Mesenchymal stem cell (in vitro differentiated cells and primary cell): ENCODE results near the gene MRPL55.

ENCODE experiments used
- DNase-seq: peaks from one replicate; pipeline ENCODE4 v3.0.0-alpha.2; 2013
- H2AFZ ChIP-seq: one replicate; pipeline ENCODE4 v1.6.1; 2013; ENCODE audit warnings: low read depth, mild to moderate bottlenecking, control low read depth, inconsistent platforms, low read length, moderate library complexity
- H2AK5ac ChIP-seq: 2 replicates; pipeline ENCODE4 v1.6.1; 2013; ENCODE audit warnings: low read length, moderate library complexity, mild to moderate bottlenecking, inconsistent platforms; ENCODE audit not compliant: severe bottlenecking
- H2BK120ac ChIP-seq: one replicate; pipeline ENCODE4 v1.6.1; 2013; ENCODE audit warnings: low read depth, mild to moderate bottlenecking, inconsistent platforms, low read length, moderate library complexity
- H2BK12ac ChIP-seq, 2 experiments: one replicate each; pipeline ENCODE4 v1.6.1; 2013; ENCODE audit warnings: inconsistent platforms in 2 of 2, low read length in 2 of 2, mild to moderate bottlenecking in 2 of 2, moderate library complexity in 2 of 2, control low read depth in 1 of 2
- H2BK15ac ChIP-seq: one replicate; pipeline ENCODE4 v1.6.1; 2013; ENCODE audit warnings: mild to moderate bottlenecking, low read depth, inconsistent platforms; ENCODE audit not compliant: poor library complexity, severe bottlenecking
- H2BK5ac ChIP-seq: 2 replicates; pipeline ENCODE4 v1.6.1; 2013; ENCODE audit warnings: low read depth, mild to moderate bottlenecking, low read length, control low read depth, inconsistent platforms; ENCODE audit not compliant: poor library complexity, severe bottlenecking
- H3K14ac ChIP-seq, 2 experiments: one replicate each; pipeline ENCODE4 v1.6.1; 2013; ENCODE audit warnings: inconsistent platforms in 2 of 2, low read length in 2 of 2, control low read depth in 1 of 2, mild to moderate bottlenecking in 1 of 2, moderate library complexity in 1 of 2
- H3K18ac ChIP-seq, 2 experiments: one replicate each; pipeline ENCODE4 v1.6.1; 2013; ENCODE audit warnings: inconsistent platforms in 2 of 2, low read length in 2 of 2, control low read depth in 1 of 2, low read depth in 1 of 2, mild to moderate bottlenecking in 1 of 2
- H3K23ac ChIP-seq, 2 experiments: one replicate each; pipeline ENCODE4 v1.6.1; 2013; ENCODE audit warnings: inconsistent platforms in 2 of 2, low read length in 2 of 2, mild to moderate bottlenecking in 2 of 2, moderate library complexity in 2 of 2, control low read depth in 1 of 2
- H3K27ac ChIP-seq: 2 replicates; pipeline ENCODE4 v1.5.1; 2013; ENCODE audit warnings: mild to moderate bottlenecking, moderate library complexity, low read length, control low read depth, inconsistent platforms; ENCODE audit not compliant: poor library complexity, severe bottlenecking
- H3K27me3 ChIP-seq, 2 experiments: 2 replicates each; pipeline versions ENCODE4 v1.6.1 to v1.7.0; 2013; ENCODE audit warnings: low read length in 2 of 2, mild to moderate bottlenecking in 2 of 2, moderate library complexity in 2 of 2, control low read depth in 1 of 2, inconsistent platforms in 1 of 2; ENCODE audit not compliant: control insufficient read depth in 1 of 2, insufficient read depth in 1 of 2
- H3K36me3 ChIP-seq, 2 experiments: 2 replicates each; pipeline versions ENCODE4 v1.6.1 to v1.7.0; 2013; ENCODE audit warnings: low read length in 2 of 2, control low read depth in 1 of 2, inconsistent platforms in 1 of 2, low read depth in 1 of 2, mild to moderate bottlenecking in 1 of 2; ENCODE audit not compliant: insufficient read depth in 2 of 2, control insufficient read depth in 1 of 2
- H3K4ac ChIP-seq, 2 experiments: one replicate each; pipeline ENCODE4 v1.6.1; 2013; ENCODE audit warnings: inconsistent platforms in 2 of 2, low read length in 2 of 2, mild to moderate bottlenecking in 2 of 2, moderate library complexity in 2 of 2, control low read depth in 1 of 2, low read depth in 1 of 2
- H3K4me1 ChIP-seq: 2 replicates; pipeline ENCODE4 v1.6.1; 2013; ENCODE audit warnings: low read depth, low read length, control low read depth; ENCODE audit not compliant: control insufficient read depth, insufficient read depth
- H3K4me2 ChIP-seq: 2 replicates; pipeline ENCODE4 v1.6.1; 2013; ENCODE audit warnings: low read length, mild to moderate bottlenecking, inconsistent platforms; ENCODE audit not compliant: poor library complexity, severe bottlenecking
- H3K4me3 ChIP-seq, 2 experiments: 2 replicates each; pipeline versions ENCODE4 v1.5.1 to v1.7.0; 2013; ENCODE audit warnings: low read length in 2 of 2, mild to moderate bottlenecking in 2 of 2, control low read depth in 1 of 2, low read depth in 1 of 2; ENCODE audit not compliant: insufficient read depth in 1 of 2
- H3K79me1 ChIP-seq: replicated peaks from 2 replicates; pipeline ENCODE4 v1.6.1; 2013; ENCODE audit warnings: mild to moderate bottlenecking, control low read depth, low read length, inconsistent platforms; ENCODE audit not compliant: poor library complexity, severe bottlenecking
- H3K9ac ChIP-seq: 2 replicates; pipeline ENCODE4 v1.7.0; 2013; ENCODE audit warnings: mild to moderate bottlenecking, low read length, moderate library complexity
- H3K9me3 ChIP-seq: 2 replicates; pipeline ENCODE4 v1.7.0; 2013; ENCODE audit warnings: mild to moderate bottlenecking, low read length; ENCODE audit not compliant: control insufficient read depth
- H4K8ac ChIP-seq: one replicate; pipeline ENCODE4 v1.6.1; 2013; ENCODE audit warnings: inconsistent platforms, mild to moderate bottlenecking, low read length, moderate library complexity
- H4K91ac ChIP-seq: one replicate; pipeline ENCODE4 v1.6.1; 2013; ENCODE audit warnings: mild to moderate bottlenecking, low read length, inconsistent platforms
- WGBS: methylation state at CpG from one replicate; pipeline ENCODE4 v1.1.7; 2013; ENCODE audit warnings: mixed read lengths; 5-methylcytosine and 5-hydroxymethylcytosine counted together

Gene MRPL55

GRCh38 chr1:228100822-228101613, 8.1 kb downstream of the MRPL55 start:
- Histone ChIP-seq H2BK120ac (no peak overlapping the region), H2BK15ac (no peak overlapping the region), H2AK5ac (no peak overlapping the region), H3K4me3 (peak overlapping the region in 1 of 2 experiments; percentile 92), H4K91ac (no peak overlapping the region), H2AFZ (no peak overlapping the region), H3K79me1 (peaks cover 9% of the 10 kb centered on the region), H3K18ac (no peak overlapping the region), H3K36me3 (peaks cover 61 to 70% of the 10 kb centered on the region in 2 experiments), H3K14ac (no peak overlapping the region), H3K23ac (no peak overlapping the region), H3K4me1 (peaks cover 25% of the 10 kb centered on the region), H3K9me3 (no peaks in the 10 kb centered on the region), H2BK5ac (no peak overlapping the region), H3K4me2 (no peak overlapping the region), H3K27ac (no peak overlapping the region), H3K4ac (no peak overlapping the region), H2BK12ac (no peak overlapping the region), H3K27me3 (no peaks in the 10 kb centered on the region), H4K8ac (no peak overlapping the region), H3K9ac (peak overlapping the region; percentile 86)
- 94% methylated on average over 12 of the region's 12 CpGs for WGBS
- DNase-seq, result no peak

- H2BK5ac ChIP-seq, result no peak overlapping the region
- H4K91ac ChIP-seq, result no peak overlapping the region
- H2BK15ac ChIP-seq, result no peak overlapping the region
- peaks cover 67 to 71% of the 10 kb centered on the region in 2 experiments for H3K36me3 ChIP-seq
- no peak overlapping the region for H3K14ac ChIP-seq
- no peak overlapping the region for H2BK120ac ChIP-seq
- peaks cover 5% of the 10 kb centered on the region for H3K79me1 ChIP-seq
- H3K23ac ChIP-seq, result no peak overlapping the region
- no peak overlapping the region for H2AFZ ChIP-seq
- H3K18ac ChIP-seq, result no peak overlapping the region
- no peak overlapping the region for H2BK12ac ChIP-seq
- no peak overlapping the region for H3K27ac ChIP-seq
- H3K27me3 ChIP-seq, result no peaks in the 10 kb centered on the region
- no peak overlapping the region for H3K4me3 ChIP-seq
- peaks cover 6% of the 10 kb centered on the region for H3K9me3 ChIP-seq
- no peak overlapping the region for H4K8ac ChIP-seq
- no peak overlapping the region for H3K4me2 ChIP-seq
- H3K9ac ChIP-seq, result no peak overlapping the region
- 88% methylated on average over 4 of the region's 4 CpGs for WGBS
- no peak for DNase-seq
- H2AK5ac ChIP-seq, result no peak overlapping the region
- H3K4ac ChIP-seq, result no peak overlapping the region
- H3K4me1 ChIP-seq, result peaks cover 21% of the 10 kb centered on the region
Measured at GRCh38 chr1:228099331-228099732, 9.8 kb downstream of the MRPL55 start.

- Histone ChIP-seq H3K14ac (no peak overlapping the region), H3K4me3 (peak overlapping the region in 1 of 2 experiments; percentile 32), H4K91ac (no peak overlapping the region), H2BK12ac (no peak overlapping the region), H2AK5ac (no peak overlapping the region), H2BK120ac (no peak overlapping the region), H3K4me1 (peaks cover 20% of the 10 kb centered on the region), H3K23ac (no peak overlapping the region), H2BK5ac (no peak overlapping the region), H2AFZ (no peak overlapping the region), H3K9me3 (peaks cover 8% of the 10 kb centered on the region), H3K36me3 (peaks cover 72 to 76% of the 10 kb centered on the region in 2 experiments), H3K79me1 (peaks cover 5% of the 10 kb centered on the region), H3K9ac (no peak overlapping the region), H3K27me3 (no peaks in the 10 kb centered on the region), H3K4ac (no peak overlapping the region), H3K27ac (no peak overlapping the region), H4K8ac (no peak overlapping the region), H3K18ac (no peak overlapping the region), H3K4me2 (no peak overlapping the region), H2BK15ac (no peak overlapping the region)
- no peak for DNase-seq
- 97% methylated on average over 28 of the region's 28 CpGs for WGBS
Measured at GRCh38 chr1:228098323-228098931, 10.7 kb downstream of the MRPL55 start.

GRCh38 chr1:228097333-228098081, 11.6 kb downstream of the MRPL55 start:
- Histone ChIP-seq H2BK120ac (no peak overlapping the region), H3K4me1 (peaks cover 21% of the 10 kb centered on the region), H3K27ac (no peak overlapping the region), H4K91ac (no peak overlapping the region), H3K4me3 (no peak overlapping the region), H3K18ac (no peak overlapping the region), H3K9ac (no peak overlapping the region), H2BK5ac (no peak overlapping the region), H2AFZ (no peak overlapping the region), H3K9me3 (peaks cover 8% of the 10 kb centered on the region), H3K36me3 (peaks cover 81 to 85% of the 10 kb centered on the region in 2 experiments), H3K4ac (no peak overlapping the region), H2BK12ac (no peak overlapping the region), H3K23ac (no peak overlapping the region), H2BK15ac (no peak overlapping the region), H4K8ac (no peak overlapping the region), H3K14ac (no peak overlapping the region), H3K27me3 (no peaks in the 10 kb centered on the region), H3K4me2 (no peak overlapping the region), H3K79me1 (peaks cover 5% of the 10 kb centered on the region), H2AK5ac (no peak overlapping the region)
- 96% methylated on average over 27 of the region's 34 CpGs for WGBS
- DNase-seq, result no peak
